K562 (cell line): Measurements from ENCODE around the gene ABHD5. TPM values are rescaled to one million over a fixed set of nuclear protein-coding genes. Genes with fewer than 3 reads are reported as not detected.

Source experiments
- ATAC-seq: fragments of 200-7000 bp; cut with Tn5 transposase; 3 replicates; pipeline ENCODE4 v1.9.1; 2020; ENCODE audit warnings: moderate library complexity
- BruUV-seq: library from RNA; stranded (reverse); fragments of 400-500 nt; replicated peaks from 2 replicates; lab custom pipeline; 2021; lab: Mats Ljungman, UMichigan
- CTCF ChIA-PET: fragments of 300-600 bp; formaldehyde crosslinking; extraction: SDS; loops from one replicate; lab custom pipeline; 2021; ENCODE audit warnings: low intra/inter-chr PET ratio; lab: Yijun Ruan, JAX
- POLR2A ChIA-PET: fragments of 300-600, 350-650 bp; sonication (Branson Sonifier 250); formaldehyde crosslinking; extraction: SDS; loops from one replicate; lab custom pipeline; 2021; ENCODE audit warnings: antibody characterized with exemption, inconsistent platforms; lab: Yijun Ruan, JAX
- DNase-seq, 4 experiments: peaks; one replicate each; pipeline versions ENCODE4 v3.0.0 to v3.0.0-alpha.2; 2011 to 2018; ENCODE audit warnings: low spot score in 3 of 4, mixed read lengths in 3 of 4; ENCODE audit errors: extremely low read depth in 1 of 4
- FAIRE-seq: peaks from 2 replicates; lab custom pipeline; 2011; peaks lifted over from hg19 to GRCh38; lab: Jason Lieb, UNC
- H2AFZ ChIP-seq: 2 replicates; pipeline ENCODE4 v1.6.0; 2011; ENCODE audit warnings: low read depth, low read length, control low read depth, inconsistent platforms
- H3K27ac ChIP-seq: fragments of 200-600 bp; 3 replicates; pipeline ENCODE4 v1.8.0; 2011; ENCODE audit warnings: low read depth, mild to moderate bottlenecking, control low read depth, inconsistent platforms, low read length, moderate library complexity, mixed read lengths; ENCODE audit errors: extremely low read depth
- H3K27me3 ChIP-seq, 2 experiments: fragments of 300-600 bp in 1 of 2; 2 replicates in 1 of 2; 3 replicates in 1 of 2; pipeline versions ENCODE4 v1.6.0 to v1.8.0; 2011; ENCODE audit warnings: inconsistent platforms in 2 of 2, low read length in 2 of 2, mild to moderate bottlenecking in 1 of 2, mixed read lengths in 1 of 2, moderate library complexity in 1 of 2; ENCODE audit not compliant: control insufficient read depth in 2 of 2, insufficient read depth in 2 of 2
- H3K36me3 ChIP-seq: fragments of 300-600 bp; 3 replicates; pipeline ENCODE4 v1.8.0; 2011; ENCODE audit warnings: mild to moderate bottlenecking, low read length, inconsistent platforms; ENCODE audit not compliant: control insufficient read depth, insufficient read depth
- H3K4me1 ChIP-seq, 2 experiments: fragments of 200-600 bp in 1 of 2; replicated peaks in 1 of 2; 2 replicates in 1 of 2; 3 replicates in 1 of 2; pipeline versions ENCODE4 v1.5.1 to v1.8.0; 2011; ENCODE audit warnings: inconsistent platforms in 2 of 2, low read length in 2 of 2, mild to moderate bottlenecking in 1 of 2, mixed read lengths in 1 of 2, moderate library complexity in 1 of 2; ENCODE audit not compliant: control insufficient read depth in 2 of 2, insufficient read depth in 2 of 2
- H3K4me2 ChIP-seq: 2 replicates; pipeline ENCODE4 v1.6.1; 2011; ENCODE audit warnings: low read length, control low read depth, inconsistent platforms, mixed read lengths; ENCODE audit not compliant: insufficient read depth
- H3K4me3 ChIP-seq: fragments of 200-600 bp; sonication (generic), shearing (Covaris generic); 2 replicates; pipeline ENCODE4 v1.5.1; 2016; ENCODE audit warnings: control low read depth, inconsistent platforms
- H3K79me2 ChIP-seq: fragments of 200-600 bp; 3 replicates; pipeline ENCODE4 v1.8.0; 2011; ENCODE audit warnings: low read length, inconsistent platforms; ENCODE audit not compliant: control insufficient read depth, insufficient read depth
- H3K9ac ChIP-seq, 2 experiments: 2 replicates each; pipeline versions ENCODE4 v1.6.0 to v1.6.1; 2011; ENCODE audit warnings: low read depth in 2 of 2, low read length in 2 of 2, control low read depth in 1 of 2, inconsistent platforms in 1 of 2, mild to moderate bottlenecking in 1 of 2, mixed read lengths in 1 of 2; ENCODE audit not compliant: insufficient read depth in 1 of 2
- H3K9me1 ChIP-seq: one replicate; pipeline ENCODE4 v1.6.0; 2011; ENCODE audit warnings: inconsistent platforms, mild to moderate bottlenecking, low read length, moderate library complexity; ENCODE audit not compliant: control insufficient read depth, insufficient read depth
- H3K9me3 ChIP-seq: replicated peaks from 2 replicates; pipeline ENCODE4 v1.5.1; 2011; ENCODE audit warnings: low read depth, low read length, inconsistent platforms; ENCODE audit not compliant: control insufficient read depth, insufficient read depth
- H4K20me1 ChIP-seq: replicated peaks from 2 replicates; pipeline ENCODE4 v1.6.1; 2011; ENCODE audit warnings: low read length, inconsistent platforms, mixed read lengths; ENCODE audit not compliant: control insufficient read depth, insufficient read depth
- ARID3A ChIP-seq: IDR thresholded peaks from 2 replicates; pipeline ENCODE4 v1.6.1; 2012; ENCODE audit warnings: low read depth, low read length, improper control_type of control experiment, borderline replicate concordance
- CREB1 ChIP-seq, 2 experiments: sonication (generic) in 1 of 2; formaldehyde crosslinking in 1 of 2; IDR thresholded peaks; 2 replicates each; pipeline versions ENCODE4 v1.6.1 to v1.8.0; 2012 to 2022; ENCODE audit warnings: inconsistent platforms in 1 of 2, mild to moderate bottlenecking in 1 of 2, missing genetic modification reagents in 1 of 2, moderate library complexity in 1 of 2
- ELK3 ChIP-seq: fragments of 450-650 bp; formaldehyde crosslinking; IDR thresholded peaks from 2 replicates; pipeline ENCODE4 v1.4.0; 2020; ENCODE audit warnings: mild to moderate bottlenecking
- GTF3C2 ChIP-seq: IDR thresholded peaks from 3 replicates; pipeline ENCODE4 v1.6.1; 2011; ENCODE audit warnings: borderline replicate concordance, mild to moderate bottlenecking, moderate library complexity; ENCODE audit not compliant: insufficient read length; ENCODE audit errors: extremely low read depth
- ID3 ChIP-seq, 2 experiments: fragments of 250-450 bp in 1 of 2; fragments of 450-650 bp in 1 of 2; sonication (Bioruptor Pico) in 1 of 2; IDR thresholded peaks; 2 replicates each; pipeline versions ENCODE4 v1.6.1 to v1.8.0; 2016 to 2021; ENCODE audit warnings: mild to moderate bottlenecking in 2 of 2, moderate library complexity in 2 of 2, missing compliant biosample characterization in 1 of 2, missing genetic modification characterization in 1 of 2
- MAFK ChIP-seq: IDR thresholded peaks from 2 replicates; pipeline ENCODE4 v1.6.1; 2011; ENCODE audit warnings: low read length, improper control_type of control experiment
- MTA2 ChIP-seq: fragments of 450-650 bp; IDR thresholded peaks from 2 replicates; pipeline ENCODE4 v1.6.1; 2016; ENCODE audit warnings: low read depth
- MXD1 ChIP-seq: fragments of 250-450 bp; sonication (Bioruptor Pico); IDR thresholded peaks from 2 replicates; pipeline ENCODE4 v1.8.0; 2021; ENCODE audit warnings: borderline replicate concordance, mild to moderate bottlenecking, moderate library complexity; ENCODE audit not compliant: poor library complexity, severe bottlenecking
- RCOR1 ChIP-seq, 2 experiments: IDR thresholded peaks; 2 replicates each; pipeline ENCODE4 v1.6.1; 2012; ENCODE audit warnings: low read depth in 2 of 2, low read length in 2 of 2, borderline replicate concordance in 1 of 2, improper control_type of control experiment in 1 of 2
- ZNF274 ChIP-seq: IDR thresholded peaks from 2 replicates; pipeline ENCODE4 v1.6.1; 2011; ENCODE audit warnings: low read depth, mild to moderate bottlenecking, low read length, moderate library complexity, borderline replicate concordance
- ZNF511 ChIP-seq: sonication (generic); formaldehyde crosslinking; IDR thresholded peaks from 2 replicates; pipeline ENCODE4 v1.8.0; 2022; ENCODE audit warnings: mild to moderate bottlenecking, missing genetic modification reagents
- WGBS: fragments of 100-300 bp; shearing (Covaris generic); methylation state at CpG from one replicate; pipeline ENCODE4 v1.1.6; 2016; ENCODE audit warnings: low coverage, mixed read lengths; ENCODE audit not compliant: insufficient coverage; ENCODE audit errors: missing lambda C conversion rate; 5-methylcytosine and 5-hydroxymethylcytosine counted together
- in situ Hi-C: fragments of 300-500 bp; cut with MboI; formaldehyde crosslinking; loops from 4 replicates; pipeline ENCODE4 v1.15.0; 2018; ENCODE audit warnings: inconsistent platforms, mixed read lengths
- intact Hi-C: fragments of 100-400 bp; cut with micrococcal nuclease; formaldehyde crosslinking; loops from 2 replicates; pipeline ENCODE4 v1.14.2; 2022
- polyA plus RNA-seq, 8 experiments: library from polyadenylated mRNA; depleted of rRNA in 4 of 8; stranded (reverse) in 5 of 8; unstranded in 3 of 8; fragments of >200 nt; fragmentation: Nextera tagmentation in 2 of 8; fragmentation: Illumina TruSeq in 1 of 8; extraction: Ambion mirVana in 2 of 8; extraction: Trizol in 1 of 8; gene quantifications; 2 replicates each; pipeline versions ENCODE4 v1.2.1 to v1.2.3, GENCODE V29; 2011 to 2014; ENCODE audit warnings: inconsistent platforms in 1 of 8, missing spikeins in 1 of 8
- total RNA-seq, 7 experiments: library from RNA; depleted of rRNA in 6 of 7; stranded (reverse); fragments of >200 nt in 6 of 7; fragmentation: Illumina TruSeq in 2 of 7; extraction: Trizol in 2 of 7; gene quantifications; 2 replicates each; pipeline versions ENCODE4 v1.2.1 to v1.2.3, GENCODE V29; 2011 to 2021; ENCODE audit warnings: low replicate concordance in 1 of 7

ABHD5 gene
- total and polyA plus RNA-seq, 9 of the 15 experiments (the other 6 are each of a cell fraction or from before 2014, with no cell fraction given), result 27.8 to 61.7 (median 39.9) TPM

GRCh38 chr3:43770426-43771103 lies 79.8 kb downstream of the ABHD5 start:
- peak; percentile 90 to 92 (median 92) for DNase-seq
- Histone ChIP-seq H3K36me3 (no peaks in the 10 kb centered on the region), H4K20me1 (no peaks in the 10 kb centered on the region), H3K9me3 (no peaks in the 10 kb centered on the region), H3K4me1 (peaks cover 40 to 45% of the 10 kb centered on the region in 2 experiments), H3K27ac (peak overlapping the region; percentile 88), H3K79me2 (no peaks in the 10 kb centered on the region), H3K9me1 (peaks cover 7% of the 10 kb centered on the region), H3K27me3 (no peaks in the 10 kb centered on the region), H3K9ac (peak overlapping the region; percentile 56 to 82), H3K4me2 (peak overlapping the region; percentile 80), H2AFZ (peak overlapping the region; percentile 91), H3K4me3 (no peak overlapping the region)
- in situ Hi-C loops (no loop called here), intact Hi-C loops (loop anchor here (5.0 kb wide), 1 partner anchor 157 kb away; no protein-coding TSS in a partner anchor)
- FAIRE-seq, result peak; percentile 93
- CTCF ChIA-PET, result interaction anchor here (0.6 kb wide), 1 partner anchor 70 kb away, joined by 3 read pairs; no protein-coding TSS in a partner anchor
- POLR2A ChIA-PET, result interaction anchor here (0.8 to 1.0 kb wide), 2 partner anchors 16 to 23 kb away, joined by 3 to 4 read pairs; no protein-coding TSS in a partner anchor
- 4% methylated on average over 11 of the region's 11 CpGs for WGBS
- ATAC-seq, result peak; percentile 72
- BruUV-seq, result no TSS peak
- TF ChIP-seq ID3 (CRISPR knock-in tag; IDR thresholded peaks at IDR 0.05) (no peak), ID3 (tag; IDR thresholded peaks at IDR 0.05) (0 out of 2 replicates have a peak, but pooled peaks have one; percentile 11), ELK3 (CRISPR knock-in tag) (no peak), MXD1 (no peak), ZNF511 (CRISPR knock-in tag) (peak; percentile 70; the same call in 1 of the 2 replicates), RCOR1 (IDR thresholded peaks at IDR 0.05; ENCODE audit: borderline replicate concordance in 1 of 2, low read depth in 2 of 2, low read length in 2 of 2) (peak in 1 of 2 experiments; percentile 36; a peak in 1 of 4 replicates), CREB1 (IDR thresholded peaks at IDR 0.05) (peak; percentile 70), CREB1 (CRISPR knock-in tag; IDR thresholded peaks at IDR 0.05) (no peak), MTA2 (peak; percentile 90), ARID3A (peak; percentile 88), MAFK (peak; percentile 29; the same call in 1 of the 2 replicates), GTF3C2 (no peak), ZNF274 (no peak)
